Measurements from ENCODE around the gene CLNK.
A peak's percentile ranks its signal among the peaks of the same experiment; 100 is the strongest.
"Not testable (repeated sequence)": the region's sequence is repeated elsewhere in the genome, so short reads cannot be mapped to it uniquely, and the experiment has no call there.

The CLNK gene

DNA sequence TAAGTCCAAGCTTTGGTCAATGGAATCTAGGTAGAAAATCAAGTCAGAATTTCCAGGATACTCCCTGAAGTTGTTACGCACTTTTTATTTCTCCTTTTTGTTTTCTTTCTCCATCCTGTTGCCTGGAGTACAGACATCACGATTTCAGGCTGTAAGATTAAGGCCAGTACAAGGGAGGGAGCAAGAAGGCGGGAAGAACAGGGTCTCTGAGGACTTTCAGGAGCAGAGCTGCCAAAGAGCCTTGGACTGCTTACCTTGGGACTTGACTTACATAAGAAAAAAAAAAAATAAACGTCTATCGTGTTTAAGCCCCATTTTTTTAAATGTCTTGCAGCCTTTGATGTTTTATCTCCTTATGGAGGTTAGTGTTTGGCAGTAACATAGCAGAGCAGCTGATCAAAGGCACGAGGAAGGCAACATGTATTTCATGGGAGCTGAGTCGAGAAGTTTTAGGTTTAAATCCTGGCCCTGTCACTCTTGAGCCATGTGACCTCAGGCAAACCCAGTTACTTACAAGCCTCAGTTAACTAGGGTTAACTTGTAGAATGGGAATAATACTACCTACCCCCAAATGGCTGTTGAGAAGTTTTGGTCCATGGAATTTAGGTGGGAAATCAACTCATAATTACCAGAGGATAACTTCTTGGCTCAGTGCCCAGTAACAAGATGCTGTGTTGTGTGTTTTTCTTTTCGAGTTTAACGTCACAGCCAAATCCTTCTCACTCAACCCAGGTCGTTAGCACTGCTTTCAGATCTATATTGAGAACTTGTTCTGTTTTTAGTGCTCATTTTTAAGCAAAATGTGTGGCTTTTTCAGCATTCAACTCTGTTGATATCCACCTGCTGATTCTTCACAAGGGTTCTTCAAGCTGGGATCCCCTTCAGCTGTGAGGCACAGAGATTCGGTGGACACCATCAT, 106.8 kb downstream of the CLNK start:
- no peak for DNase-seq (ENCODE audit: low read depth)

DNA sequence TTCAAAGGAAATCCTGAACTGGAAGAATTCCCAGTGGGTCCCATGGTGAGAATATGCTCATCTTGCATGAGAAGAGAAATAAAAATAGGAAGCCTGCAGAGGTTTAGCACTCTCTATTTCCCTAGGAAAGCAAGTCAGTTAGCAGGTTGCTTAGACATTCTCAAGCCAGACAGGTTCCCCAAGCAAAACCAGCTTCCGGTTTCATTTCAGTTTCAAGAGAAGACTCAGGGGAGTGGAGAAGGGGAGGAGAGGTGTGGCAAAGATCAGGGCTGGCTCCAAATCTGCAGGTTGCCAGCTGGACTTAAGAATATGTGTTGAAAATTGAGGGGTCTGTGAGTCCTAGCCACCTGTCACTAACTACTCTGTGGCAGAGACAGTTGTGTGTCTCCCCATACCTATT, 107.5 kb downstream of the CLNK start:
- DNase-seq (ENCODE audit: low read depth), result no peak

- no peak for DNase-seq (ENCODE audit: low read depth)
These were observed 108.3 kb downstream of the CLNK start for GRCh38 chr4:10576236-10576635.

DNA sequence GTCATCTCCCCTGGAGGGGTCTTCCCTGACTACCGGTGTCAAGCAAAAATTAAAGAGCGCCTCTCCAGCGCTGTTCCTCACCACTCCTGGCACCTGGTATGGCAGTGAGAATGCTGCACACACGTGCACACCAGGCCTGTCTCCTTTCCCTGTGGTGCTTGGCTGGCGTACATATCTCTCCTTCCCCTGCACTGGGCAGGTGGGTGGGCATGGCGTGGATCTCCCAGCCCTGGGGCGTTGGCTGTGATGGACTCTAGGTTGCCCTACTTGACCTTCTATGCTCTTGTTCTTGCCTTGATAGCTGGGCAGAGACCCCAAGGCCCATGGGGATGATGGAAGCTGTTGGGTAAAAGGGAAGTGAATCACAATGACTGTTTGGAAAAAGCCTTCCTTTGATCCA, 109.2 kb downstream of the CLNK start:
- DNase-seq (ENCODE audit: low read depth), result no peak

DNA sequence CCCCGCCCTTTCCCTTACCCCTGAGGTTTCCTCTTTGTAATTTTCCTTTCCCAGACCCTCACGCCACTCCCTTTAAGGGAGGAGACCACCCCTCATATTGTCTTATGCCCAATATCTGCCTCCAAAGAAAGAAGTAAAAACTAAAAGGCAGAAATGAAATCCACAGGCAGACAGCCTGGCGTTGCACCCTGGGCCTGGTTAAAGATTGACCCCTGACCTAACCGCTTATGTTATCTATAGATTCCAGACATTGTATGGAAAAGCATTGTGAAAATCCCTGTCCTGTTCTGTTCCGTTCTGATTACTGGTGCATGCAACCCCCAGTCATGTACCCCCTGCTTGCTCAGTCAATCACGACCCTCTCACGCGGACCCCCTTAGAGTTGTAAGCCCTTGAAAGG, 110.0 kb downstream of the CLNK start:
- DNase-seq (ENCODE audit: low read depth), result not testable (repeated sequence)

- DNase-seq (ENCODE audit: low read depth), result no peak
These were observed 112.7 kb downstream of the CLNK start for GRCh38 chr4:10571909-10572308.

GRCh38 chr4:10569491-10569890, 115.1 kb downstream of the CLNK start:
- DNase-seq (ENCODE audit: low read depth), result peak; percentile 32

DNA sequence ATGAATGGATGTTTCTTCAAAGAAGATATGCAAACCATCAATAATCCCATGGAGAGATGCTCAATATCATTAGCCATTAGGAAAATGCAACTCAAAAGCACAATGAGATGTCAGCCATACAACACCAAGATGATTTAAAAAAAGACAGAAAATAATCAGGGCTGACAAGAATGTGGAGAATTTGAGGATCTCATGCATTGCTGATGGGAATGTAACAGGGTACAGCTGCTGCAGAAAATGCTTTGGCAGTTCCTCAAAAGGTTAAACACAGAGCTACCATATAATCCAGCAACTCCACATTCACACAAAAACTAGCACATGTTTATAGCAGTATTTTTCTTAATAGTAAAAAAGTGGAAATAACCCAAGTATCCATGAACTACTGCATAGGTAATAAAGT, 116.8 kb downstream of the CLNK start:
- no peak for DNase-seq (ENCODE audit: low read depth)

DNA sequence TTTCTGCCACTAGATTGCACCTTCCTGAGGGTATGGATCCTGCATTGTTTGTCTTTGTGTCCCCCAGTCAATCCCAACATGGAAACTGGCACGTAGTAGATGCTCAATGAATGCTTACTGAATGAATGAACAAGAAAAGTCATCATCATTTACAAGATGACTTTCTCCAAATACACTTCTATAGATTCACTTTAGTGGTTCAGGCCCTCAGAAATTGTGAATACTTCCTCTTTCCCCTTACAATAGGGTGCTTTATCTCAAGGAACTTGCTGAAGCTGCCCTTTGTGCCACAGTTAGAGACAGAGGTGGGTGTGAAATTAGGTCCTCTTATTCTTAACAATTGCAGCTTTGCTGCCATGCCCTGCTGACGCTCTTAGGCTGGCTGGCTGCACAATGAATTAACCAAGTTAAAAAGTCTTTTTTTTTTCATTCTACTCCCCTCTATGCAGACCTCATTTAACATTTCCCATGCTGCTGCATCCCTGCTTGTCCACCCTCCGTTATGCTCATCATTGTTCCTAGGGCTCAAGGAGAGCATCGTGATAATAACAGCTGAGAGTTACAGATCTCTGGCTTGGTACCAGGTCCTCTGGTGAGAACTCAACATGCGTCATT, 119.3 kb downstream of the CLNK start:
- DNase-seq (ENCODE audit: low read depth), result no peak

DNA sequence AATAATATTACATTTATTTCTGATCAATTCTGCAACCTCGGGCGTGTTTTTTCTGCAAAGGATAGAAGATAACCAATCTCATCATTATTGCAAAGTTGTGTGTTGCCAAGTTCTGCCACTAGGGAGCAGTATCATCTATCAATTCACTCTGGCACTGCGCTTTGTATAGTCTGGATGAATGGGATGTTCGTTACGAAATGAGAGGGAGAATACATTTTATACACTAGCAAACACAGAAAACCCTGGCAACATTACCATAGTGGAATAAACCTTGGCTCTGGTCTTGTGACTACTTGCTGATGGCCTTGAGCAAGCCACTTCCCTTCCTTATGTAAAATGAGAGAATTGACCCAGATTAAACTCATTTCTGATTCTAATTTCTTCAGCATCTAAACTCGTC, 129.9 kb downstream of the CLNK start:
- DNase-seq (ENCODE audit: low read depth), result peak; percentile 62

DNA sequence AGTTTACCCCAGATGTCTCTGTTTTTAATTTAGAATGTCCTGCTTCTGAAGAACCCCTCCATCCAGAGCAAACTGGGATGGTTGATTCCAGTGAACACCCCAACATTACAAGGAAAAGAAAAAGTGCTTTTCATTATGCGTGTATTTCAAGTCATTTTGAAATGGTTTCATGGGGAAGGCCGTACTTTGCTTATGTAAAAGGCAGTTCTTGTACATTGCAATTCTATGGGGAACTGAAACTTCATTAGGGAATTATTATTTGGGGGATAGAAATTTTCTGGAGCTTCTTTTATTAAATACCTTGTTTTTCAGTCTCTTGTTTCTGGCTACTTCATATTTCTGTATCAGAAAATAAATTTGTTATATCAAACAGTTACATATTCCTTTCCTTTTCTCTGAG, 130.4 kb downstream of the CLNK start:
- DNase-seq (ENCODE audit: low read depth), result no peak

GRCh38 chr4:10552591-10553280, 131.8 kb downstream of the CLNK start:
- no peak for DNase-seq (ENCODE audit: low read depth)

DNA sequence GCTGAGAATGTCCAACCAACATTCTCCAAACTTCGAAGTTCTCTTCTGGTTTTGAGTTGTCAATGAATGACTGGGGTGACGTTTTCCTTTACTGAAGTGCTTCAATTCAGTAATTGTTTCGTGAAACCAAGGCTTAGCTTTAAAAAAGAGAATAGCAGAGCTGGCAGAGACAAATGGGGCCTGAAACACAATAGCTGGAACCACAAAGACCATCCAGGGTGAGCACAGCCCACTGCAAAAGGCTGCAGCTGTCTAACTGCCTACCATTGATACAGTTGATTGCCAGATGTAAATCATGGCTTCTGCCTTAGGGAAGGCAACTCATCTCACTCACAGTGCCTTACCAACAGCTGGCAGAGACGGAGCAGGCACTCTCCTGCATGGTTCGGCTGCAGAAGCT, 148.7 kb downstream of the CLNK start:
- no peak for DNase-seq (ENCODE audit: low read depth)

- DNase-seq (ENCODE audit: low read depth), result no peak
These were observed 149.7 kb downstream of the CLNK start for GRCh38 chr4:10534820-10535219.

DNA sequence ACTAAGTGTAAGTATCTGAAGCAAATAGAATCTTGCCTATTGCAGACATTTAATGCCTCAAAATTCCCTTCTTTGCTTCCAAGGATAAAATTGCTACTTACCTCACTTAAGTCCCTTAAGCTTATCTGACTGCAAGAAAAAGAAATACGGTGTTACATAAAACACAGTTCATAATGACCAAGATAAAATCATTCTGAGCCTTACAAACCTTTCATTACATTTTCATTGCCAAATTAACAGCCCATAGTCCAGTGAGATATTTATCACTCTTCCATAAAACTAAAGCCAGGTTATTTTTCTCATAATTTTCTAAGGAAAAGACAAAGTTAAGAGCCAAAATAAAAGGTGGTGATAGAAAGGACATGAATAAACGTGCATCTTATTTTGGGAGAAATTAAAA, 152.4 kb downstream of the CLNK start:
- DNase-seq (ENCODE audit: low read depth), result no peak

DNA sequence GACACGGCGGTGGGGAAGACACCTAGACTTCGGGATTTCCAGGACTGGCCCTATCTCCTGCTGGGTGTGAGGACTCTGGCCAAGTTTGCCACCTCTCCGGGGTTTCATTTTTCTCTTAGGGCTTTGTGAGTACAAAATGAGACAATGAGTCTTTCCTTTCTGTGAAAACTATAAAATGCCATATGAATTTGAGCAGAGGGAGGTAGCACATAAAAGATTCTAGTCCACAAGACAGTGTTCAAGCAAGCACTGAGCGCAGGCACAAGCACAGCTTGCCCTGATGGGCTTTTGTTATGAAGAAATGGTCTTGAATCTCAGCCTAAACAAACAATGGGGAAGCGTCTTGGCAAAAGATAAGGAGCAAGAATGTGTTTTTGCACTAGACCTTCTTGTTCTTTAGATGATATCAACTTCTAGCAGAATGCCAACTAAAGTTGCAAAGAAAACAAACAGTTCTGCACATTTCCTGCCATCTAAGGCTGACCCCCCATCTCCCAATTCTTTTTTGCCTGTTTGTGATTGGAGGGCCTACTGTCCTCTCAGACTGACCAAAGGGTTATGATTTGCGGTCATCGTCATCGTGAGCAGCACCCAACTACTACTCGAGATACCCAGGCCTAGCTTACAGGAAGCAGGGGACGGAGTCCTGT, 154.3 kb downstream of the CLNK start:
- DNase-seq (ENCODE audit: low read depth), result peak; percentile 5

DNA sequence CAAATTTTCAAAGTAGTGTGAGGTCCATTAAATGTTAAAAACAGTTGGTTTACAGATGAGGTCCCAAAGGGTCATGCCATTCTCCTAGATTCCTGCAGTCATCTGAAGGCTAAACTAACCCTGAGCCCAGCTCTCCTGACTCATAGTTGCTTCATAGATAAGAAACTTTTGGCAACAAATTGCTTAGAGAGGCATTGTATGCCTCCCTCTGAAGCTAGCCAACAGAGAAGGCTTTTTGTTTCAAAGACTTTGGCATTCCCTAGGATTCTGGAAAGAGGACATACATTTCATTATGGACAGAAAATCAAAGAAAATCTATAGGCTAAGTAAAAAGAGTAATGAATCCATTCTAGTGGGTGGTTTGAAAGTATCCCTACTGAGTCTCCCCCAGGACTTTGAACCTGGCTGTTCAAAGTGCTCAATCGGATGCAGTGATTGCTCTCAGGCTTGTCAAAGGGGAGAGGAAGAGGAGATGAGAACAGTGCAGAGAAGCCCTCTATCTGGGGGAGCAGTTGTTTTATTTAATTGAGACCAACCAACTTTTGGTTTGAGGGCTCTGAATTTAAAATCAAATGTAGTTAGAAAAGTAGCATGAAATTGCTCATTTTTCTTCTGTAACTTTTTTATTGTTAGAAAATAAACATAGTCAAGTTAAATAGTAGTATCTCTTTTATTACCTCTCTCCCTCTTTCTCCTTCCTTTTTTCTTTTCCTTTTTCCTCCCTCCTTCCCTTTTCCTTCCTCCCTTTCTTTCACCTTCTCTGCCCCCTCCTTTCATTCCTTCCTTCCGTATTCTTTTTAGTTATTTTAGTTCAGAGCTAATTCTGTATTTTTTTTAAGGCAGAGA, 155.1 kb downstream of the CLNK start:
- DNase-seq (ENCODE audit: low read depth), result peak; percentile 11

DNA sequence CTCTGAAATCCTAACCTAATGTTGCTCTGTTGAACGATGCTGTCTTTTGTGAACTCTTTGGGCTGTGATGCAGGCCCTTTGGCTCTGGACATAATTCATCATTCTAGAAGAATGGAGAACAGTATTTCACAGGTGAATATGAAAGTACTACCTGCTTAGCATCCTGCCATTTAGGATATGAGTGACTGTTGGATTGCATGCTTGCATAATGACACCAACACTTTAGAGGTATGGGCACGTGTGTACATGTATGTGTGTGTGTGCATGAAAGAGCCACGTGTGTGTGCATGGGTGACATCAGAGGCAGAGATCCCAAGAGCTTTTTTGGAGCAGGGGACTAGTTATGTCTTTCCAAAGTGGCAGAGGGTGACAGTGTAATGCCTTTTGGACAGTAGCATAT, 157.1 kb downstream of the CLNK start:
- DNase-seq (ENCODE audit: low read depth), result no peak

GRCh38 chr4:10526429-10527222, 157.9 kb downstream of the CLNK start:
- DNase-seq (ENCODE audit: low read depth), result no peak

GRCh38 chr4:10524196-10524833, 160.3 kb downstream of the CLNK start:
- no peak for DNase-seq (ENCODE audit: low read depth)
